Breast epithelium (tissue), 4 donors: ENCODE results near the gene TDRD10. TPM values are rescaled to one million over a fixed set of nuclear protein-coding genes. Genes with fewer than 3 reads are reported as not detected.

ENCODE experiments used
- DNase-seq, 2 donors: peaks; one replicate each; pipeline ENCODE4 v3.0.0-alpha.2; 2019; ENCODE audit warnings: low spot score in 2 of 2
- H3K27ac ChIP-seq, 2 donors: fragments of 200-600 bp; sonication (generic) in 1 of 2; one replicate each; pipeline ENCODE4 v1.5.1; 2016 to 2019; ENCODE audit warnings: mild to moderate bottlenecking in 1 of 2
- H3K27me3 ChIP-seq, 2 donors: fragments of 200-600 bp; sonication (generic) in 1 of 2; one replicate each; pipeline versions ENCODE4 v1.5.1 to v1.6.0; 2017 to 2019; ENCODE audit warnings: control low read depth in 1 of 2, mild to moderate bottlenecking in 1 of 2
- H3K36me3 ChIP-seq: fragments of 200-600 bp; one replicate; pipeline ENCODE4 v1.5.1; 2019
- H3K4me1 ChIP-seq, 2 donors: fragments of 200-600 bp; sonication (generic); one replicate each; pipeline ENCODE4 v1.5.1; 2016 to 2019; ENCODE audit warnings: control low read depth in 1 of 2
- H3K4me3 ChIP-seq, 3 donors: fragments of 200-600 bp; sonication (generic); 1 replicate in 2 of 3; 2 replicates in 1 of 3; pipeline ENCODE4 v1.5.1; 2016 to 2019; ENCODE audit warnings: mild to moderate bottlenecking in 3 of 3, moderate library complexity in 2 of 3
- H3K9me3 ChIP-seq, 2 donors: fragments of 200-600 bp; sonication (generic) in 1 of 2; one replicate each; pipeline ENCODE4 v1.5.1; 2016 to 2019; ENCODE audit warnings: control low read depth in 1 of 2
- CTCF ChIP-seq, 3 donors: fragments of 450-650 bp; IDR thresholded peaks; one replicate each; pipeline ENCODE4 v1.5.1; 2016 to 2017; ENCODE audit warnings: antibody characterized with exemption in 3 of 3, mild to moderate bottlenecking in 3 of 3, moderate library complexity in 3 of 3
- POLR2A ChIP-seq: fragments of 450-650 bp; IDR thresholded peaks from one replicate; pipeline ENCODE4 v1.6.1; 2016; ENCODE audit warnings: antibody characterized with exemption, mild to moderate bottlenecking, moderate library complexity
- POLR2AphosphoS5 ChIP-seq, 3 donors: sonication (generic); formaldehyde crosslinking; IDR thresholded peaks; one replicate each; pipeline ENCODE4 v1.6.1; 2017; ENCODE audit warnings: antibody characterized with exemption in 3 of 3
- intact Hi-C: fragments of 100-400 bp; cut with DNase I; formaldehyde crosslinking; loops from one replicate; pipeline ENCODE4 v1.15.1; 2023; ENCODE audit warnings: low total_unique reads
- total RNA-seq, 3 donors: library from RNA; depleted of rRNA; stranded (reverse); fragments of >200 nt; gene quantifications; one replicate each; pipeline ENCODE4 v1.1.0, GENCODE V29; 2016

The TDRD10 gene
- total RNA-seq, 3 donors from 2014 or later = 2.9 to 5.6 (median 5.6) TPM

- Histone ChIP-seq H3K27me3 (no peaks in the 10 kb centered on the region), H3K4me1 (no peaks in the 10 kb centered on the region), H3K27ac (peak overlapping the region in 1 of 2 donors; percentile 32), H3K9me3 (no peaks in the 10 kb centered on the region), H3K4me3 (no peak overlapping the region), H3K36me3 (no peaks in the 10 kb centered on the region)
- TF ChIP-seq POLR2A = no peak
- TF ChIP-seq CTCF (IDR thresholded peaks at IDR 0.05) = no peak
- no peak for TF ChIP-seq POLR2AphosphoS5 (IDR thresholded peaks at IDR 0.05)
- intact Hi-C loops = loop anchor here (5.0 kb wide), 1 partner anchor 193 kb away; no protein-coding TSS in a partner anchor
- no peak for DNase-seq
These were observed 13.1 kb upstream of the TDRD10 start for GRCh38 chr1:154488922-154489321.

GRCh38 chr1:154489695-154490274, 12.2 kb upstream of the TDRD10 start:
- intact Hi-C loops = loop anchor here (5.0 kb wide), 1 partner anchor 193 kb away; no protein-coding TSS in a partner anchor
- TF ChIP-seq CTCF (IDR thresholded peaks at IDR 0.05) (no peak), POLR2AphosphoS5 (IDR thresholded peaks at IDR 0.05) (no peak), POLR2A (no peak)
- DNase-seq = no peak
- Histone ChIP-seq H3K4me1 (no peaks in the 10 kb centered on the region), H3K9me3 (no peaks in the 10 kb centered on the region), H3K4me3 (no peak overlapping the region), H3K36me3 (no peaks in the 10 kb centered on the region), H3K27ac (no peak overlapping the region), H3K27me3 (no peaks in the 10 kb centered on the region)

GRCh38 chr1:154490317-154490716, 11.7 kb upstream of the TDRD10 start:
- Histone ChIP-seq H3K27ac (no peak overlapping the region), H3K4me1 (no peaks in the 10 kb centered on the region), H3K36me3 (no peaks in the 10 kb centered on the region), H3K9me3 (no peaks in the 10 kb centered on the region), H3K27me3 (no peaks in the 10 kb centered on the region), H3K4me3 (no peak overlapping the region)
- intact Hi-C loops = no loop called here
- TF ChIP-seq POLR2AphosphoS5 (IDR thresholded peaks at IDR 0.05) (no peak), CTCF (IDR thresholded peaks at IDR 0.05) (no peak), POLR2A (no peak)
- DNase-seq = no peak

- Histone ChIP-seq H3K27ac (peak overlapping the region in 1 of 2 donors; percentile 22), H3K4me3 (no peak overlapping the region), H3K4me1 (no peaks in the 10 kb centered on the region), H3K36me3 (no peaks in the 10 kb centered on the region), H3K9me3 (no peaks in the 10 kb centered on the region), H3K27me3 (no peaks in the 10 kb centered on the region)
- intact Hi-C loops = no loop called here
- no peak for DNase-seq
- TF ChIP-seq POLR2AphosphoS5 (IDR thresholded peaks at IDR 0.05) (no peak), CTCF (IDR thresholded peaks at IDR 0.05) (no peak), POLR2A (no peak)
These were observed 9.9 kb upstream of the TDRD10 start for GRCh38 chr1:154492115-154492514.

- intact Hi-C loops = no loop called here
- Histone ChIP-seq H3K27ac (peak overlapping the region in 1 of 2 donors; percentile 59), H3K4me3 (no peak overlapping the region), H3K27me3 (no peaks in the 10 kb centered on the region), H3K36me3 (no peaks in the 10 kb centered on the region), H3K4me1 (no peaks in the 10 kb centered on the region), H3K9me3 (no peaks in the 10 kb centered on the region)
- no peak for DNase-seq
- TF ChIP-seq POLR2A = no peak
- TF ChIP-seq POLR2AphosphoS5 (IDR thresholded peaks at IDR 0.05) = peak in 1 of 3 donors; percentile 38
These were observed 8.7 kb upstream of the TDRD10 start for GRCh38 chr1:154493276-154493675.
